Fibroblast of lung (primary cell): ENCODE measurements around the gene HINT2.

Source experiments
- EZH2 ChIP-seq: IDR thresholded peaks from 2 replicates; pipeline ENCODE4 v1.5.1; 2012; ENCODE audit warnings: low read length, control low read depth, mild to moderate bottlenecking; ENCODE audit errors: missing control alignments
- TF ChIP-seq, protein P1 (sequence below), 2 donors: IDR thresholded peaks in 1 of 2; conservative IDR thresholded peaks in 1 of 2; 1 replicate in 1 of 2; 2 replicates in 1 of 2; pipeline ENCODE4 v1.5.1; 2011 to 2012; ENCODE audit warnings: low read length in 2 of 2, control low read depth in 1 of 2, inconsistent platforms in 1 of 2, low read depth in 1 of 2, mild to moderate bottlenecking in 1 of 2

DNA sequence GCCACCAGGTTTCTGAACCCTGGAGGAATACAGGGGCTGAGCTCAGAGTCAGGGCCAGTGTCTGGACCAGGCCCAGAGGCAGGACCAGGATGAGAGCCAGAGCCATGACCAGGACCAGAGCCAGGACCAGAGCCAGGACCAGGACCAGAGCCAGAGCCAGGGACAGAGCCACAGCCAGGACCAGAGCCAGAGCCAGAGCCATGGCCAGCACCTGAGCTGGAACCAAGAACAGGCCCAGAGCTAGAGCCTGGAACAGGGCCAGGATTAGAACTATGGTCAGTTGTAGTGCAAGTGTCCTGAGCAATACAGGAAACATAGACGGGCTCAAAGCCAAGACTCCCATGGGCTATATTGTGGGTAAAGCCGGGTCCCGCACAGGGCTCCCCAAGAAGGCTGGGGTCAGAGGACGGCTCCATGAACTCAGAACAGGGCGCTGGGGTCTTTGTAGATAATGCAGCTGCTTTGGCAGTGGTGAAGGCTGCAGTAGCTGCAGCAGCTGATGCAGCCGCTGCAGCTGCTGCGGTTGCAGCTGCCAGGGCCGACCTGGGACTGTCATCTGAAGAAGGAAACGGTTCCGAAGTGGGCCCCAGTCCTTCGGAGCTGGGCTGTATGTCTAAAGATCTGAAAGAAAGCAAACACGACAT is 3.3 kb downstream of the HINT2 start:
- TF ChIP-seq, protein P1, sequence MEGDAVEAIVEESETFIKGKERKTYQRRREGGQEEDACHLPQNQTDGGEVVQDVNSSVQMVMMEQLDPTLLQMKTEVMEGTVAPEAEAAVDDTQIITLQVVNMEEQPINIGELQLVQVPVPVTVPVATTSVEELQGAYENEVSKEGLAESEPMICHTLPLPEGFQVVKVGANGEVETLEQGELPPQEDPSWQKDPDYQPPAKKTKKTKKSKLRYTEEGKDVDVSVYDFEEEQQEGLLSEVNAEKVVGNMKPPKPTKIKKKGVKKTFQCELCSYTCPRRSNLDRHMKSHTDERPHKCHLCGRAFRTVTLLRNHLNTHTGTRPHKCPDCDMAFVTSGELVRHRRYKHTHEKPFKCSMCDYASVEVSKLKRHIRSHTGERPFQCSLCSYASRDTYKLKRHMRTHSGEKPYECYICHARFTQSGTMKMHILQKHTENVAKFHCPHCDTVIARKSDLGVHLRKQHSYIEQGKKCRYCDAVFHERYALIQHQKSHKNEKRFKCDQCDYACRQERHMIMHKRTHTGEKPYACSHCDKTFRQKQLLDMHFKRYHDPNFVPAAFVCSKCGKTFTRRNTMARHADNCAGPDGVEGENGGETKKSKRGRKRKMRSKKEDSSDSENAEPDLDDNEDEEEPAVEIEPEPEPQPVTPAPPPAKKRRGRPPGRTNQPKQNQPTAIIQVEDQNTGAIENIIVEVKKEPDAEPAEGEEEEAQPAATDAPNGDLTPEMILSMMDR (conservative IDR thresholded peaks at IDR 0.05 in 1 of 2, IDR thresholded peaks at IDR 0.05 in 1 of 2; ENCODE audit: low read depth in 1 of 2, low read length in 2 of 2), result no peak
- TF ChIP-seq EZH2, result no peak
